ENCODE measurements around the gene UGT1A6. TPM values are rescaled to one million over a fixed set of nuclear protein-coding genes. Genes with fewer than 3 reads are reported as not detected.

Gene UGT1A6
- total RNA-seq, 2 donors from 2014 or later, result not detected

- DNase-seq, result no peak
- Mint-ChIP-seq H3K27ac (no peak overlapping the region), H3K9me3 (no peaks in the 10 kb centered on the region), H3K27me3 (ENCODE audit: insufficient read depth) (no peaks in the 10 kb centered on the region), H3K4me3 (no peak overlapping the region), H3K36me3 (ENCODE audit: low read depth) (no peaks in the 10 kb centered on the region), H3K4me1 (peaks cover 18% of the 10 kb centered on the region)
- no peak overlapping the region for H3K4me3 ChIP-seq (ENCODE audit: low read length)
- no peaks in the 10 kb centered on the region for H3K36me3 ChIP-seq (ENCODE audit: control insufficient read depth, insufficient read depth, low read length)
- 80 to 94% methylated on average over 1 to 4 of the region's 4 CpGs for WGBS, 2 experiments (ENCODE audit: insufficient coverage in 1 of 2, insufficient read length in 1 of 2)
- no peak for TF ChIP-seq CTCF (conservative IDR thresholded peaks at IDR 0.05)
- H3K27me3 ChIP-seq (ENCODE audit: control insufficient read depth, insufficient read depth, low read length, poor library complexity, severe bottlenecking), result no peaks in the 10 kb centered on the region
- no peak overlapping the region for H3K27ac ChIP-seq (ENCODE audit: low read depth, low read length)
- H3K9me3 ChIP-seq (ENCODE audit: control insufficient read depth, low read length), result no peaks in the 10 kb centered on the region
- H3K9ac ChIP-seq (ENCODE audit: extremely low read depth, low read length, poor library complexity, severe bottlenecking), result no peak overlapping the region
- H3K4me1 ChIP-seq (ENCODE audit: control insufficient read depth, insufficient read depth, low read length), result no peaks in the 10 kb centered on the region
These were observed 2.2 kb upstream of the UGT1A6 start for GRCh38 chr2:233690444-233690843.

- WGBS, 2 experiments (ENCODE audit: insufficient coverage in 1 of 2, insufficient read length in 1 of 2), result 84 to 86% methylated on average over 6 to 11 of the region's 11 CpGs
- no peaks in the 10 kb centered on the region for H3K27me3 Mint-ChIP-seq (ENCODE audit: insufficient read depth)
These were observed 952 bp upstream of the UGT1A6 start for GRCh38 chr2:233691443-233692433.

GRCh38 chr2:233693963-233694362 is 1.3 kb downstream of the UGT1A6 start:
- H3K36me3 Mint-ChIP-seq (ENCODE audit: low read depth), result no peaks in the 10 kb centered on the region
- Histone ChIP-seq H3K36me3 (ENCODE audit: control insufficient read depth, insufficient read depth, low read length) (no peaks in the 10 kb centered on the region), H3K27me3 (ENCODE audit: control insufficient read depth, insufficient read depth, low read length, poor library complexity, severe bottlenecking) (no peaks in the 10 kb centered on the region), H3K9ac (ENCODE audit: extremely low read depth, low read length, poor library complexity, severe bottlenecking) (no peak overlapping the region), H3K4me1 (ENCODE audit: control insufficient read depth, insufficient read depth, low read length) (no peaks in the 10 kb centered on the region), H3K4me3 (ENCODE audit: low read length) (no peak overlapping the region), H3K27ac (ENCODE audit: low read depth, low read length) (no peak overlapping the region), H3K9me3 (ENCODE audit: control insufficient read depth, low read length) (no peaks in the 10 kb centered on the region)
- no peak for TF ChIP-seq CTCF (conservative IDR thresholded peaks at IDR 0.05)
- WGBS, 2 experiments (ENCODE audit: insufficient coverage in 1 of 2, insufficient read length in 1 of 2), result 78 to 83% methylated on average over 6 of the region's 6 CpGs
- DNase-seq, result no peak
- no peaks in the 10 kb centered on the region for H3K27me3 Mint-ChIP-seq (ENCODE audit: insufficient read depth)
- no peaks in the 10 kb centered on the region for H3K9me3 Mint-ChIP-seq
- no peak overlapping the region for H3K27ac Mint-ChIP-seq
- peaks cover 13% of the 10 kb centered on the region for H3K4me1 Mint-ChIP-seq
- H3K4me3 Mint-ChIP-seq, result no peak overlapping the region

More at GRCh38 chr2:233691443-233692433, 952 bp upstream of the UGT1A6 start:
- Histone ChIP-seq H3K27me3 (ENCODE audit: control insufficient read depth, insufficient read depth, low read length, poor library complexity, severe bottlenecking) (no peaks in the 10 kb centered on the region), H3K9me3 (ENCODE audit: control insufficient read depth, low read length) (no peaks in the 10 kb centered on the region), H3K4me3 (ENCODE audit: low read length) (no peak overlapping the region), H3K4me1 (ENCODE audit: control insufficient read depth, insufficient read depth, low read length) (no peaks in the 10 kb centered on the region), H3K9ac (ENCODE audit: extremely low read depth, low read length, poor library complexity, severe bottlenecking) (no peak overlapping the region), H3K36me3 (ENCODE audit: control insufficient read depth, insufficient read depth, low read length) (no peaks in the 10 kb centered on the region), H3K27ac (ENCODE audit: low read depth, low read length) (no peak overlapping the region)
- no peak for DNase-seq
- Mint-ChIP-seq H3K9me3 (no peaks in the 10 kb centered on the region), H3K4me1 (peaks cover 18% of the 10 kb centered on the region), H3K36me3 (ENCODE audit: low read depth) (no peaks in the 10 kb centered on the region), H3K4me3 (no peak overlapping the region), H3K27ac (no peak overlapping the region)
- no peak for TF ChIP-seq CTCF (conservative IDR thresholded peaks at IDR 0.05)
